Neural cell (in vitro differentiated cells): ENCODE data around the gene EHHADH. TPM values are rescaled to one million over a fixed set of nuclear protein-coding genes. Genes with fewer than 3 reads are reported as not detected.

Source experiments
- H2AFZ ChIP-seq: fragments of 200-600, 300-800 bp; sonication (generic), shearing (Covaris generic); 2 replicates; pipeline ENCODE4 v1.6.0; 2014; ENCODE audit warnings: low read depth, mild to moderate bottlenecking, antibody characterized with exemption, low read length, moderate library complexity
- H3F3A ChIP-seq: fragments of 200-600 bp; shearing (Covaris generic); 2 replicates; pipeline ENCODE4 v1.6.1; 2016; ENCODE audit warnings: mild to moderate bottlenecking, moderate library complexity, mixed read lengths, antibody characterized with exemption, low read length; ENCODE audit not compliant: insufficient read depth, poor library complexity, severe bottlenecking
- H3K27ac ChIP-seq: fragments of 200-600, 300-800 bp; sonication (generic), shearing (Covaris generic); 2 replicates; pipeline ENCODE4 v1.5.1; 2014; ENCODE audit warnings: mild to moderate bottlenecking, low read length, moderate library complexity
- H3K27me3 ChIP-seq: fragments of 300-800, 200-600 bp; sonication (generic), shearing (Covaris generic); 2 replicates; pipeline ENCODE4 v1.6.0; 2014; ENCODE audit warnings: mild to moderate bottlenecking, low read depth, low read length, moderate library complexity; ENCODE audit not compliant: insufficient read depth
- H3K36me3 ChIP-seq: fragments of 300-800, 200-600 bp; sonication (generic), shearing (Covaris generic); 2 replicates; pipeline ENCODE4 v1.5.1; 2014; ENCODE audit warnings: mild to moderate bottlenecking, antibody characterized with exemption, low read length, moderate library complexity; ENCODE audit not compliant: insufficient read depth
- H3K4me2 ChIP-seq: fragments of 300-800, 200-600 bp; sonication (generic), shearing (Covaris generic); 2 replicates; pipeline ENCODE4 v1.6.0; 2014; ENCODE audit warnings: mild to moderate bottlenecking, low read length
- H3K4me3 ChIP-seq: fragments of 300-800, 200-600 bp; sonication (generic), shearing (Covaris generic); 2 replicates; pipeline ENCODE4 v1.5.1; 2014; ENCODE audit warnings: mild to moderate bottlenecking, low read length, moderate library complexity
- H3K79me2 ChIP-seq: fragments of 200-600 bp; shearing (Covaris generic); replicated peaks from 2 replicates; pipeline ENCODE4 v1.6.0; 2014; ENCODE audit warnings: mild to moderate bottlenecking, low read length, moderate library complexity; ENCODE audit not compliant: insufficient read depth
- H3K9ac ChIP-seq: fragments of 300-800, 200-600 bp; sonication (generic), shearing (Covaris generic); 2 replicates; pipeline ENCODE4 v1.6.1; 2016; ENCODE audit warnings: mild to moderate bottlenecking, low read length, mixed read lengths
- H3K9me2 ChIP-seq: fragments of 200-600 bp; shearing (Covaris generic); 2 replicates; pipeline ENCODE4 v1.6.1; 2016; ENCODE audit warnings: mild to moderate bottlenecking, low read length, mixed read lengths; ENCODE audit not compliant: insufficient read depth
- H3K9me3 ChIP-seq: fragments of 200-600, 300-800 bp; sonication (generic), shearing (Covaris generic); 2 replicates; pipeline ENCODE4 v1.6.1; 2016; ENCODE audit warnings: mild to moderate bottlenecking, mixed run types, low read length, moderate library complexity, mixed read lengths
- H4K20me1 ChIP-seq: fragments of 200-600 bp; shearing (Covaris generic); 2 replicates; pipeline ENCODE4 v1.6.1; 2016; ENCODE audit warnings: mild to moderate bottlenecking, mixed run types; ENCODE audit not compliant: insufficient read depth
- EP300 ChIP-seq: fragments of 450-650 bp; conservative IDR thresholded peaks from 2 replicates; pipeline ENCODE4 v1.6.1; 2014; ENCODE audit warnings: antibody characterized with exemption, mild to moderate bottlenecking, moderate library complexity; ENCODE audit not compliant: poor library complexity, severe bottlenecking
- EZH2 ChIP-seq: fragments of 200-600, 300-800 bp; shearing (Covaris generic), sonication (generic); IDR thresholded peaks from 2 replicates; pipeline ENCODE4 v1.6.1; 2014; ENCODE audit warnings: antibody characterized with exemption, low read length, borderline replicate concordance, mild to moderate bottlenecking; ENCODE audit not compliant: insufficient read depth, poor library complexity, severe bottlenecking
- MXI1 ChIP-seq: fragments of 450-650 bp; conservative IDR thresholded peaks from 2 replicates; pipeline ENCODE4 v1.6.1; 2014; ENCODE audit warnings: antibody characterized with exemption, mild to moderate bottlenecking; ENCODE audit not compliant: poor library complexity, severe bottlenecking
- POLR2AphosphoS5 ChIP-seq: IDR thresholded peaks from 2 replicates; pipeline ENCODE4 v1.6.1; 2012
- RAD21 ChIP-seq: fragments of 450-650 bp; conservative IDR thresholded peaks from 2 replicates; pipeline ENCODE4 v1.6.1; 2014; ENCODE audit warnings: antibody characterized with exemption, mild to moderate bottlenecking, moderate library complexity
- SMC3 ChIP-seq: fragments of 450-650 bp; conservative IDR thresholded peaks from 2 replicates; pipeline ENCODE4 v1.6.1; 2014; ENCODE audit warnings: antibody characterized with exemption, mild to moderate bottlenecking, moderate library complexity; ENCODE audit not compliant: poor library complexity
- TAF1 ChIP-seq: IDR thresholded peaks from 2 replicates; pipeline ENCODE4 v1.6.1; 2012; ENCODE audit warnings: low read depth
- polyA plus RNA-seq: library from polyadenylated mRNA; depleted of rRNA; stranded (reverse); fragments of >200 nt; gene quantifications from 2 replicates; pipeline ENCODE4 v1.2.3, GENCODE V29; 2014
- TF ChIP-seq, protein P1 (sequence below): IDR thresholded peaks from 2 replicates; pipeline ENCODE4 v1.6.1; 2012; ENCODE audit warnings: borderline replicate concordance
- TF ChIP-seq, protein P2 (sequence below): fragments of 450-650 bp; IDR thresholded peaks from 2 replicates; pipeline ENCODE4 v1.5.1; 2014; ENCODE audit warnings: antibody characterized with exemption, mild to moderate bottlenecking, moderate library complexity; ENCODE audit not compliant: poor library complexity, severe bottlenecking

EHHADH gene
- polyA plus RNA-seq, 1 donor from 2014 or later = 2.0 TPM

DNA sequence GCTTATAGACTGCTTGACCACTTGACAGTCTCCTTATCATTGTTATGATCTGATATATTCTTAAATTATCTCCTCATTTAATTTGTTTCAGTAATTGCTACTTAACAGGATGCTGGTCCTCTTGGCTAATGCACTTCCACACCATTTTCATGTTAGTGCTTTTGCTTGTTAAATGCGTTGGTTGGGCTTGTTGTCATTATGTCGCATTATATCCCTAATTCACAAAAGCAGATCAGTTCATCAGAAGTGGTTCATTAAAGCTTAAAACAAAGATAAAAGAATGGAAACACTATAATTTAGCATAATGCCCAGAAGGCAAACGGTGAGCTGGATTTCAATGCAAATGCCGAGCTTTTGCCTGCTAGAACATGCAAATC, 17.1 kb upstream of the EHHADH start:
- no peak overlapping the region for H3K9ac ChIP-seq
- no peaks in the 10 kb centered on the region for H3K36me3 ChIP-seq
- H3K9me3 ChIP-seq = no peaks in the 10 kb centered on the region
- no peaks in the 10 kb centered on the region for H3K9me2 ChIP-seq
- H2AFZ ChIP-seq = no peak overlapping the region
- peak overlapping the region; percentile 28 for H3K4me2 ChIP-seq
- H4K20me1 ChIP-seq = no peaks in the 10 kb centered on the region
- H3K27me3 ChIP-seq = no peaks in the 10 kb centered on the region
- TF ChIP-seq, protein P1, sequence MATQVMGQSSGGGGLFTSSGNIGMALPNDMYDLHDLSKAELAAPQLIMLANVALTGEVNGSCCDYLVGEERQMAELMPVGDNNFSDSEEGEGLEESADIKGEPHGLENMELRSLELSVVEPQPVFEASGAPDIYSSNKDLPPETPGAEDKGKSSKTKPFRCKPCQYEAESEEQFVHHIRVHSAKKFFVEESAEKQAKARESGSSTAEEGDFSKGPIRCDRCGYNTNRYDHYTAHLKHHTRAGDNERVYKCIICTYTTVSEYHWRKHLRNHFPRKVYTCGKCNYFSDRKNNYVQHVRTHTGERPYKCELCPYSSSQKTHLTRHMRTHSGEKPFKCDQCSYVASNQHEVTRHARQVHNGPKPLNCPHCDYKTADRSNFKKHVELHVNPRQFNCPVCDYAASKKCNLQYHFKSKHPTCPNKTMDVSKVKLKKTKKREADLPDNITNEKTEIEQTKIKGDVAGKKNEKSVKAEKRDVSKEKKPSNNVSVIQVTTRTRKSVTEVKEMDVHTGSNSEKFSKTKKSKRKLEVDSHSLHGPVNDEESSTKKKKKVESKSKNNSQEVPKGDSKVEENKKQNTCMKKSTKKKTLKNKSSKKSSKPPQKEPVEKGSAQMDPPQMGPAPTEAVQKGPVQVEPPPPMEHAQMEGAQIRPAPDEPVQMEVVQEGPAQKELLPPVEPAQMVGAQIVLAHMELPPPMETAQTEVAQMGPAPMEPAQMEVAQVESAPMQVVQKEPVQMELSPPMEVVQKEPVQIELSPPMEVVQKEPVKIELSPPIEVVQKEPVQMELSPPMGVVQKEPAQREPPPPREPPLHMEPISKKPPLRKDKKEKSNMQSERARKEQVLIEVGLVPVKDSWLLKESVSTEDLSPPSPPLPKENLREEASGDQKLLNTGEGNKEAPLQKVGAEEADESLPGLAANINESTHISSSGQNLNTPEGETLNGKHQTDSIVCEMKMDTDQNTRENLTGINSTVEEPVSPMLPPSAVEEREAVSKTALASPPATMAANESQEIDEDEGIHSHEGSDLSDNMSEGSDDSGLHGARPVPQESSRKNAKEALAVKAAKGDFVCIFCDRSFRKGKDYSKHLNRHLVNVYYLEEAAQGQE = no peak
- TF ChIP-seq POLR2AphosphoS5 (no peak), TAF1 (no peak), EZH2 (no peak), MXI1 (no peak), SMC3 (no peak), EP300 (no peak), RAD21 (no peak)
- TF ChIP-seq, protein P2, sequence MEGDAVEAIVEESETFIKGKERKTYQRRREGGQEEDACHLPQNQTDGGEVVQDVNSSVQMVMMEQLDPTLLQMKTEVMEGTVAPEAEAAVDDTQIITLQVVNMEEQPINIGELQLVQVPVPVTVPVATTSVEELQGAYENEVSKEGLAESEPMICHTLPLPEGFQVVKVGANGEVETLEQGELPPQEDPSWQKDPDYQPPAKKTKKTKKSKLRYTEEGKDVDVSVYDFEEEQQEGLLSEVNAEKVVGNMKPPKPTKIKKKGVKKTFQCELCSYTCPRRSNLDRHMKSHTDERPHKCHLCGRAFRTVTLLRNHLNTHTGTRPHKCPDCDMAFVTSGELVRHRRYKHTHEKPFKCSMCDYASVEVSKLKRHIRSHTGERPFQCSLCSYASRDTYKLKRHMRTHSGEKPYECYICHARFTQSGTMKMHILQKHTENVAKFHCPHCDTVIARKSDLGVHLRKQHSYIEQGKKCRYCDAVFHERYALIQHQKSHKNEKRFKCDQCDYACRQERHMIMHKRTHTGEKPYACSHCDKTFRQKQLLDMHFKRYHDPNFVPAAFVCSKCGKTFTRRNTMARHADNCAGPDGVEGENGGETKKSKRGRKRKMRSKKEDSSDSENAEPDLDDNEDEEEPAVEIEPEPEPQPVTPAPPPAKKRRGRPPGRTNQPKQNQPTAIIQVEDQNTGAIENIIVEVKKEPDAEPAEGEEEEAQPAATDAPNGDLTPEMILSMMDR = no peak
- peak overlapping the region; percentile 22 for H3K27ac ChIP-seq
- H3K79me2 ChIP-seq = no peaks in the 10 kb centered on the region
- H3F3A ChIP-seq = no peaks in the 10 kb centered on the region
- H3K4me3 ChIP-seq = peak overlapping the region; percentile 7

DNA sequence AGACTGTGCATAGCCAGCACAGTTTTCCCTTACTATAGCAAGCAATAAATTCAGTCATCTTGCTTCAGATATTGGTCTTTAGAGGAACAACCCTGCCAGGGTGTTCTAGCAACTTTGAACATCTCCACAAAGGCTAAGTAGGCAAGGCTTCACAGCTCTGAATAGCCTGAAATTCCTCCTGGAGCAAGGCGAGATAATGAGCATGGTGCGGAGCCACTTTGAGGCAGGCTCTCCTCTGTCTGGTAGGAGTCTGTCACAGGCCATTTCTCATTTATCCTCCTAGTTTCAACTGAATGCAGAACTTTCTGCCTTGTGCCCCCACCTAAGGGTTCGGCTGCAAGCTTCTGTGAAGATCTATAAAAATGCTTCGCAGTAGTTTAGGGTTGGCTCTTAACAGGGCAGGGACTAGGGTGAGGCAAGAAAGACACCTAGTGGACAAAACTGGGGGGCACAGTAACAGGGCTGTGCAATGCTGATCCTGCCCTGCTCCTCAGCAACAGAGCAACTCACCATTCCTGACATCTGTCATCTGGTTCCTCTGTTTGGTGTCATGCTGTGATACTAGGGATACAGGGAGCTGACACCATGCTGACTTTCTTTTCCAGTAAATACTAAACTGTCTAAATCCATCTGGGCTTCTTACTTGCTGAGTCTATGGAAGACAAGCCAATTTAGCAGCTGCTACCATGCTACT, 16.6 kb upstream of the EHHADH start:
- TF ChIP-seq, protein P2 = peak; percentile 60
- TF ChIP-seq SMC3 (peak; percentile 20), EP300 (peak; percentile 65), MXI1 (no peak), EZH2 (no peak), POLR2AphosphoS5 (peak; percentile 49), RAD21 (peak; percentile 44), TAF1 (no peak)
- TF ChIP-seq, protein P1 = peak; percentile 91
- Histone ChIP-seq H3K4me2 (peak overlapping the region; percentile 28), H3K4me3 (peak overlapping the region; percentile 7)

More for the DNA sequence above, 16.6 kb upstream of the EHHADH start:
- H2AFZ ChIP-seq = no peak overlapping the region
- no peaks in the 10 kb centered on the region for H3K27me3 ChIP-seq
- H3K9me3 ChIP-seq = no peaks in the 10 kb centered on the region
- H3K9me2 ChIP-seq = no peaks in the 10 kb centered on the region
- no peaks in the 10 kb centered on the region for H3K36me3 ChIP-seq
- H4K20me1 ChIP-seq = no peaks in the 10 kb centered on the region
- H3K9ac ChIP-seq = no peak overlapping the region
- H3K79me2 ChIP-seq = no peaks in the 10 kb centered on the region
- peak overlapping the region; percentile 22 for H3K27ac ChIP-seq
- H3F3A ChIP-seq = no peaks in the 10 kb centered on the region
